GM19035 (cell line): ENCODE results near the gene NDUFAB1.
"Not testable (repeated sequence)": the region's sequence is repeated elsewhere in the genome, so short reads cannot be mapped to it uniquely, and the experiment has no call there.

Experiments
- ATAC-seq: cut with Tn5 transposase; IDR thresholded peaks from one replicate; pipeline ENCODE4 v1.9.1; 2021; ENCODE audit not compliant: unreplicated experiment

NDUFAB1 gene

GRCh38 chr16:23595951-23596720 is at the start of gene NDUFAB1:
Gene NDUFAB1, minus strand, starts transcription at chr16:23596316. Its CDS starts 26 bp downstream, at chr16:23596290.
- peak; percentile 91 for ATAC-seq

- ATAC-seq, result no peak
Observed at GRCh38 chr16:23642246-23642774, 46.2 kb upstream of the NDUFAB1 start.

DNA sequence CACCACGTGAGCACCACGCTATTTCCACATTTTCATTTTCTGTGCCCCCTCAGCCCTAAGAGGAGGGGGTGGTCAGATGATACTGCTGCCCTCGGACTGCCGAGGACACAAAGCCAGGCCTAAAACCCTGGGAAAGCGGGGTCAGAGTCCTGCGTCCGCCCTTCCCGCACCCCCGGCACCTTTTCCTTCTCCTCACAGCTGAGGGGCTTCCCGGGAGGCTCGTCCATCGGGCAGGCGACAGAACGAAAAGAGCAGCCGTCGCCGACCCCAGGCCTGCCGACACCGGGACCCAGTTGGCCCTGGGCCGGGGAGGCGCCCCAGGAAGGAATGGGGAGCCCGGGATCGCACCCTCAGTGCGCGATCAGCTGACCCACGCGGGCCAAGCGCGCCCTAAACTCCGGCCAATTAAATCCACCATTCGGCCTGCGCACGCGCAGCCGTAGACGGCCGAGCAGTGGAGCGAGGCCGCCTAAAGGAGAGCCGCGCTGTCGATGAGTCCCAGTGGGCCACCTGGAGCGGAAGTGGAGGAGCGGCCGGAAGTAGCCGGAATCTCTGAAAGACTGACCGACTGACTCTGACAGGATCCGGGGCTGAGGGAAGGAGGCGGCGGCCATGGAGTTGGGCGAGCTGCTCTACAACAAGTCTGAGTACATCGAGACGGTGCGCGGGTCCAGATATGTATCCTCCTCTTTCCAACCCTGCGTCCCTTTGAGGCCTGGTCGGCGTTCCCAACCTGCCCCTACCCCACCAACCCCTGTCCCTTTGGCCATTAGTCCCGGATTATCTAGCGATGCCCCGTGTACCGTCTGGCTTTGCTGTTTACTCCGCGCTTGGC is 45.0 kb upstream of the NDUFAB1 start, which contains the start of the genes DCTN5 and PALB2:
TSS of gene DCTN5 (plus strand) at position 536 of the 835 bp plus-strand sequence. CDS start at position 613, 77 bp downstream.
TSS of gene PALB2 (minus strand) at position 380 of the 835 bp plus-strand sequence. CDS start at position 227, 153 bp downstream.
- peak; percentile 95 for ATAC-seq

DNA sequence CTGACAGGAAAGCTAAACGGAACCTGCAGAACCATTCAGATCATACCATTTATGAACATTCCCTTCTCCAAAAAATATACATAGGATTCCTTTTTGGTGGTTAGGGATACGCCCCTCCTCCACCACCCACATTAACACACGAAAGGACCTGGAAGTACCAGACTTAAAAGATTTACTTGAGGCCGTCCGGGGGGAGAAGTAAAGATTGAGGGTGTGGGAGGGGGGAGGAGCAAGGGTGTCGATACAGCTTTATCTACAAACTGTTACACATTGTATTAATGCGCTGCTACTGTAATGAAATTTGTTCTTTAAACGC is 44.5 kb upstream of the NDUFAB1 start:
- ATAC-seq, result peak; percentile 9

GRCh38 chr16:23635958-23636357 is 39.8 kb upstream of the NDUFAB1 start:
- no peak for ATAC-seq

DNA sequence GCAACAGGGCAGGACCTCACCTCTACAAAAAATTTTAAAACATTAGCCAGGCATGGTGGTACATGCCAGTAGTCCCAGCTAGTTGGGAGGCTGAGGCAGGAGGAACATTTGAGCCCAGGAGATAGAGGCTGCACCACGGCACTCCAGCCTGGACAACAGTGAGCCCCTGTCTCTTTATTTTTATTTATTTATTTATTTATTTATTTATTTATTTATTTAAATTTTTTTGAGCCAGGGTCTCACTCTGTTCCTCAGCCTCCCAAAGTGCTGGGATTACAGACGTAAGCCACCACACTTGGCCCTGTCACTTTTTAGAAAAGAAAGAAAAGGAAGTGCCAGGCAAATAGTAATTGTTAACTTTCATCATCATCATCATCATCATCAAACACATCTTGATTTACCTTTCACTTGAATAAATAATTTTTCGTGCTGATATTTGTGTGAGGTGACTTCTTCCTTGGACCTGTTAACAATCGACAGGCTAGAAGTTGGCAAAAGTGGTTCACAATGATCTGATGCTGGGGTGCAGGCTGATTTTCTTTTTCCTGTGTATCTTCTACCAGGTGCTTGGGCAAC is 38.4 kb upstream of the NDUFAB1 start:
- ATAC-seq, result no peak

GRCh38 chr16:23631874-23632273 is 35.8 kb upstream of the NDUFAB1 start:
- ATAC-seq, result not testable (repeated sequence)

- ATAC-seq, result no peak
Observed at GRCh38 chr16:23629516-23629915, 33.4 kb upstream of the NDUFAB1 start.

GRCh38 chr16:23624092-23624491 is 28.0 kb upstream of the NDUFAB1 start:
- ATAC-seq, result no peak

DNA sequence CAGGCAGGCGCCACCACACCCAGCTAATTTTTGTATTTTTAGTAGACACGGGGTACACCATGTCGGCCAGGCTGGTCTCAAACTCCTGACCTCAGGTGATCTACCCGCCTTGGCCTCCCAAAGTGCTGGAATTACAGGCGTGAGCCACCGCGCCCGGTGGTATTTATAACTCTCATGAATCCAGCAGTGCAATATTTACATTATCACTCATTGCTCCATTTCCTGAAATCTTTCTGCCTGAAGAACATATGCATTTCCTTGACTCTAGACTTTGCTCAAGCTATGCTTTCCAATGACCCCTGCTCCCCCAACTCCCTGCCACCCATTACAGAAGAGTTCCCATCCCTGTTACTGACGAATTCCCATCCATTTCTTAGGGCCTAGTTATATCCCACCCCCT is 19.7 kb upstream of the NDUFAB1 start:
- ATAC-seq, result no peak

- ATAC-seq, result no peak
Observed at GRCh38 chr16:23611936-23612335, 15.8 kb upstream of the NDUFAB1 start.

GRCh38 chr16:23610905-23611304 is 14.8 kb upstream of the NDUFAB1 start:
- not testable (repeated sequence) for ATAC-seq

DNA sequence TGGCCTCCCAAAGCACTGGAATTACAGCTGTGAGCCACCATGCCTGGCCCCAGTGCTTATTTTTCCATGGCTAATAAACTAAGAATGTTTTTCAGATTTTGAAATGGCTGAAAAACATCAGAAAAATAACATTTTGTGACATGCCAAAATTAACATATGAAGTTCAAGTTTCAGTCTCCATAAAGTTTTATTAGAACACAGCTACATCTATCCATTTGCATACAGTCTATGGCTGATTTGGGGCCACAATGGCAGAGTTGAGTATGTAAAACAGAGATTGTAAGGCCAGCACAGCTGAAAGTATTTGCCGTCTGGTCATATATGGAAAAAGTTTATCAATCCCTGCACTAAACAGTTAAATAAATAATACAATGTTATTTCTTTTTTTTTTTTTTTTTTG is 13.8 kb upstream of the NDUFAB1 start:
- no peak for ATAC-seq

DNA sequence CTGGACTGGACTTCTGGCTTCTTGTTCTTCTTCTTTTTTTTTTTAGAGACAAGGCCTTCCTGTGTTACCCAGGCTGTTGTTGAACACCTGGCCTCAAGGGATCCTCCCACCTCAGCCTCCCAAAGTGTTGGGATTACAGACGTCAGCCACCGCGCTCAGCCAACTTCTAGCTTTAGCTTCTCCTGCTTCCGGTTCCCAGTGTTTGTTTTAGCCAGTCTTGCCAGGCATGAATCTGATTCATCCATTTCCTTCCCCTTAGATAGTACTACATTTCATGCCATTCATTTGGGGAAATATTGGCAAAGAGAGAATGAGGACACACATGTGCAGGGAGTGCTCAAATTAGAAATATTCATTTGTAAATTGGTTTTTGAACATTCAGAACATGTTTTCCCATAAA is 12.1 kb upstream of the NDUFAB1 start:
- no peak for ATAC-seq

GRCh38 chr16:23607726-23608125 is 11.6 kb upstream of the NDUFAB1 start:
- ATAC-seq, result no peak

DNA sequence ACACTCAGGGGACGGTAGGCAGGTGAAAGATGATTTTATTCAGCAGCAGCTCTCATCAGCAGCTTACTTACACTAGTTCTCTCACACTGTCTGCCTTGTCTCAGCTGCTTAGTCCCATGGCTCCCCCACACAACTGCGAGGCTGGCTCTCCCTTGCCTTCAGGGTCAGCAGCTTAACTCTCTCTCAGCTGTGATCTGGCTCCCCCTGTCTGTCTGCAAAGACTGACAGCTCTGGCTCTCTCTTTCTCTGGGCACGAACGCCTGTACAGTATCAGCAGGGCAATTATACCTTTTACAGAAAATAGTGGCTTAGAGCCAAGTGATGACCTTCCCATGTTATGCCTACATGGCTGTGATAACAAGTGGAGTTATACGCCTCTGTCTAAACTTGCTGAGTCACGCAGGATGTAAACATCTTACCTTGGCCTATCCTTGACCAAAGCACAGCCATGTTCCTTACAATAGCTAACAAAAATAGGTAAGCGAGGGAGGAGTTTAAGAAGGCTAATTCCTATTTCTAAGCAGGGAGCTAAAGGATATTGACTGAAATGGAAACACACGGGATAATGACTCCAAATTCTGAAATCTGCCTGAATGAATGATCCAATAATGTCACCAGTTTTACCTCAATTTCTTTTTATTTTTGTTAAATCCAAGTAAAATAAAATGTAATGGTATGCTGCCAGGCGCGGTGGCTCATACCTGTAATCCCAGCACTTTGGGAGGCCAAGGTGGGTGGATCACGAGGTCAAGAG is 1.1 kb upstream of the NDUFAB1 start:
- ATAC-seq, result no peak

- peak; percentile 15 for ATAC-seq
Observed at GRCh38 chr16:23595246-23595950, 718 bp downstream of the NDUFAB1 start.

- no peak for ATAC-seq
Observed at GRCh38 chr16:23594186-23594585, 1.9 kb downstream of the NDUFAB1 start.

GRCh38 chr16:23590181-23590580 is 5.9 kb downstream of the NDUFAB1 start:
- ATAC-seq, result no peak

- no peak for ATAC-seq
Observed at GRCh38 chr16:23587726-23588125, 8.4 kb downstream of the NDUFAB1 start.
